Measurements from ENCODE around the gene AGBL4.

DNA sequence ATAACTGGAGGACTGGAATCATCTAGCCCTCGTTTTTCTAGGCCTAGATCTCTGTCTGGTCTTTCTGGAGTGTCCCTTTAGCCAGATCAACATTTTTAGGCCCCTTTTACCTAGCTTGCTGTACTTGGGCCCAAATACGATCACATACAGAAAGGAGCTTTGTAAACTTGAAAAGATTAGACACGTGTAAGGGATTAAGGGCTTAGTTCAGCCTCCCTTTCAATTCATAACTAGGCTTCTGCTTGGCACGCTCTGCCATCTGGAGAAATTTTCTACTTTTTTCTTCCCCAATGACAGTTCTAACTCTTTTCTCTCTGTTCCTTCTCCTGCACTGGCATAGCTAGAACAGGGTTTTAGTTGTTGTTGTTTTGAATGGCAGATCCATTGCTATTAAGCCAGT lies 1093.7 kb downstream of the AGBL4 start:
- TF ChIP-seq POLR2AphosphoS5 (IDR thresholded peaks at IDR 0.05; ENCODE audit: low read depth, low read length) = no peak
- TF ChIP-seq, protein P1, sequence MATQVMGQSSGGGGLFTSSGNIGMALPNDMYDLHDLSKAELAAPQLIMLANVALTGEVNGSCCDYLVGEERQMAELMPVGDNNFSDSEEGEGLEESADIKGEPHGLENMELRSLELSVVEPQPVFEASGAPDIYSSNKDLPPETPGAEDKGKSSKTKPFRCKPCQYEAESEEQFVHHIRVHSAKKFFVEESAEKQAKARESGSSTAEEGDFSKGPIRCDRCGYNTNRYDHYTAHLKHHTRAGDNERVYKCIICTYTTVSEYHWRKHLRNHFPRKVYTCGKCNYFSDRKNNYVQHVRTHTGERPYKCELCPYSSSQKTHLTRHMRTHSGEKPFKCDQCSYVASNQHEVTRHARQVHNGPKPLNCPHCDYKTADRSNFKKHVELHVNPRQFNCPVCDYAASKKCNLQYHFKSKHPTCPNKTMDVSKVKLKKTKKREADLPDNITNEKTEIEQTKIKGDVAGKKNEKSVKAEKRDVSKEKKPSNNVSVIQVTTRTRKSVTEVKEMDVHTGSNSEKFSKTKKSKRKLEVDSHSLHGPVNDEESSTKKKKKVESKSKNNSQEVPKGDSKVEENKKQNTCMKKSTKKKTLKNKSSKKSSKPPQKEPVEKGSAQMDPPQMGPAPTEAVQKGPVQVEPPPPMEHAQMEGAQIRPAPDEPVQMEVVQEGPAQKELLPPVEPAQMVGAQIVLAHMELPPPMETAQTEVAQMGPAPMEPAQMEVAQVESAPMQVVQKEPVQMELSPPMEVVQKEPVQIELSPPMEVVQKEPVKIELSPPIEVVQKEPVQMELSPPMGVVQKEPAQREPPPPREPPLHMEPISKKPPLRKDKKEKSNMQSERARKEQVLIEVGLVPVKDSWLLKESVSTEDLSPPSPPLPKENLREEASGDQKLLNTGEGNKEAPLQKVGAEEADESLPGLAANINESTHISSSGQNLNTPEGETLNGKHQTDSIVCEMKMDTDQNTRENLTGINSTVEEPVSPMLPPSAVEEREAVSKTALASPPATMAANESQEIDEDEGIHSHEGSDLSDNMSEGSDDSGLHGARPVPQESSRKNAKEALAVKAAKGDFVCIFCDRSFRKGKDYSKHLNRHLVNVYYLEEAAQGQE (IDR thresholded peaks at IDR 0.05; ENCODE audit: insufficient read depth in 1 of 2, low read depth in 2 of 2, low read length in 2 of 2) = no peak
- TF ChIP-seq SIN3A (IDR thresholded peaks at IDR 0.05; ENCODE audit: borderline replicate concordance, insufficient read depth, low read length) = no peak
- TF ChIP-seq TAF1 (IDR thresholded peaks at IDR 0.05; ENCODE audit: borderline replicate concordance, insufficient read depth, low read length) = no peak
